Naive thymus-derived CD8-positive, alpha-beta T cell (primary cell): ENCODE results near the gene NOP14. TPM values are rescaled to one million over a fixed set of nuclear protein-coding genes. Genes with fewer than 3 reads are reported as not detected.

ENCODE experiments used
- ATAC-seq, 2 donors: fragments of 150-1000 bp; cut with Tn5 transposase in 1 of 2; sonication (Bioruptor Pico), chemical (Tn5 transposase) in 1 of 2; 1 replicate in 1 of 2; 2 replicates in 1 of 2; pipeline ENCODE4 v1.10.0; 2021; ENCODE audit warnings: mild to moderate bottlenecking in 2 of 2, moderate library complexity in 2 of 2
- POLR2A ChIA-PET: fragments of 350-600 bp; sonication (Branson Sonifier 250); formaldehyde crosslinking; loops from one replicate; lab custom pipeline; 2021; ENCODE audit warnings: antibody characterized with exemption; lab: Charles Lee
- DNase-seq, 10 donors: peaks; one replicate each; pipeline versions ENCODE4 v3.0.0 to v3.0.0-alpha.2; 2020 to 2022
- H3K27ac Mint-ChIP-seq, 10 donors: one replicate each; pipeline ENCODE4 v1.8.0; 2020 to 2022; ENCODE audit warnings: mild to moderate bottlenecking in 10 of 10, mixed read lengths in 10 of 10, moderate library complexity in 4 of 10, inconsistent platforms in 1 of 10
- H3K27me3 Mint-ChIP-seq, 5 donors: one replicate each; pipeline ENCODE4 v1.8.0; 2021 to 2022; ENCODE audit warnings: mixed read lengths in 5 of 5
- H3K36me3 Mint-ChIP-seq, 3 donors: one replicate each; pipeline ENCODE4 v1.8.0; 2020 to 2022; ENCODE audit warnings: mixed read lengths in 3 of 3, mild to moderate bottlenecking in 2 of 3, inconsistent platforms in 1 of 3
- H3K4me1 Mint-ChIP-seq, 4 donors: one replicate each; pipeline ENCODE4 v1.8.0; 2021 to 2022; ENCODE audit warnings: mixed read lengths in 4 of 4
- H3K4me3 Mint-ChIP-seq, 10 donors: one replicate each; pipeline ENCODE4 v1.8.0; 2020 to 2022; ENCODE audit warnings: mild to moderate bottlenecking in 10 of 10, mixed read lengths in 10 of 10, moderate library complexity in 6 of 10, inconsistent platforms in 1 of 10
- H3K9me3 Mint-ChIP-seq, 9 donors: one replicate each; pipeline ENCODE4 v1.8.0; 2020 to 2022; ENCODE audit warnings: mixed read lengths in 9 of 9, mild to moderate bottlenecking in 3 of 9, inconsistent platforms in 1 of 9, moderate library complexity in 1 of 9
- polyA plus RNA-seq, 3 donors: library from polyadenylated mRNA; unstranded; fragments of 300-500 nt; fragmentation: Illumina TruSeq; gene quantifications; one replicate each; pipeline ENCODE4 v1.2.3, GENCODE V29; 2021
- total RNA-seq, 8 experiments: library from RNA in 2 of 8; stranded (reverse) in 2 of 8; gene quantifications; one replicate each; pipeline ENCODE4 v1.2.3 and lab custom pipeline; 2021 to 2026

NOP14 gene
- total and polyA plus RNA-seq, 5 experiments from 2014 or later: 10.8 to 47.8 (median 31.8) TPM

DNA sequence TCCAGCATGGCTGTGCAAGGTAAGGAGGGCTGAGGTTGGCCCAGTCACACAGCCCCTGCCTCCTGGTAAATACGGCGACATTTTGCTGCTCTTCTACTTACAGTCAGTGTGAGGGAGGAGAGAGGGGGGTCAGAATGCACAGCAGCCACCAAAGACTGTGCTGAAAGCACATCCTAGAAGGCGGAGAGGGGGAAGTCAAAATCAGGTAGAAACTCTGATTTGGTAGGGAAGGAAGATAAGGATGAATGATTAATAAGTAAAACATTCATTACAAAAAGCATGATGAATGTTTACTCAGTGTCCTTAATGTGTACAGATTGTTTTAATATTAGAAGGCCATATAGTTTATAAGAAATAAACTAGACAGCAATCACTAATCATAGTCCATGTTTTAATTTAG is 62.0 kb downstream of the NOP14 start:
- Mint-ChIP-seq H3K4me1 (peaks cover 7 to 13% (median 10%) of the 10 kb centered on the region in 4 donors), H3K9me3 (no peaks in the 10 kb centered on the region), H3K4me3 (no peak overlapping the region), H3K36me3 (peaks cover 0 to 88% (median 9%) of the 10 kb centered on the region in 3 donors), H3K27me3 (no peaks in the 10 kb centered on the region), H3K27ac (peak overlapping the region in 7 of 10 donors; percentile 19 to 89 (median 77))
- ATAC-seq (no peak), DNase-seq (no peak)
- POLR2A ChIA-PET: no interaction called here

DNA sequence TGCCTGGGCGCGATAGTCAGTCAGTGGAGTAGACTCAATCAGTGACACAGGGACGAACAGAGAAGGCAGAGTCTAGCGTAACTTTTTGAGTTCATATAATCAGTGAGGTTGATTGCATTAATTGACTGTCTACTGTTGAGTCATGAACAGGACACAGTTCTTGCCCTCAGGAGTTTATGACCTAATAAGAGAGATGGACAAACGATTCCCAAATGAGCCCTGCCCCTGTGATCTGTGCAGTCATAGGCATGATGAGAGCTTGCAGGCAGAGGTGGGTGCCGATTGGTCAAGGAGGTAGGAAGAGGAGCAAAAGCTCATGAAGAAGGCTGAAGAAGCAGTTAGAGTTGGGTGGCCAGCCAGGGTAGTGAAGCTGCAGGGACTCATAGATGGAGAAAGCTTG is 62.5 kb downstream of the NOP14 start:
- POLR2A ChIA-PET: no interaction called here
- no peak overlapping the region for H3K4me3 Mint-ChIP-seq
- ATAC-seq: no peak
- peak overlapping the region in 7 of 10 donors; percentile 19 to 89 (median 66) for H3K27ac Mint-ChIP-seq
- DNase-seq: no peak
- H3K36me3 Mint-ChIP-seq: peaks cover 0 to 89% (median 9%) of the 10 kb centered on the region in 3 donors
- H3K9me3 Mint-ChIP-seq: no peaks in the 10 kb centered on the region
- H3K27me3 Mint-ChIP-seq: no peaks in the 10 kb centered on the region
- peaks cover 3 to 9% (median 7%) of the 10 kb centered on the region in 4 donors for H3K4me1 Mint-ChIP-seq

DNA sequence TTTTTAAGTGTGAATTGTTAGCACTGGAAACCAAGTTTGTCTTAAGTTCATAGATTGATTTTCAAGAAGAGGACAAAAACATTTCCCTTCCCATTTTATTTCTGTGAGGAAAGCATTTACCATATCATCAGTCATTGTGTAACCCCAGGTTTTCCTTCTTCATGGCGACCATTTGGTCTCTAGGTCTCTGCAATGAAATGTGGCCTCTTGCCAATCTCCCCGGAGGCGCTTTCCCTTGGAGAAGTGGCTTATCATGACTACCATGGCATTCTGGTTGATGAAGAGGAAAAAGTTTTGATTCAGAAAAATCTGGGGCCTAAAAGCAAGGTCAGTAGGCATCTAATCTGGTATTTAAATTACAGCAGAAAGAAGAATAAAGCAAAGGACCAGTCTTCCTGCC is 65.2 kb downstream of the NOP14 start:
- Mint-ChIP-seq H3K27ac (peak overlapping the region in 8 of 10 donors; percentile 11 to 58 (median 34)), H3K27me3 (no peaks in the 10 kb centered on the region), H3K4me1 (peaks cover 0 to 2% (median 0%) of the 10 kb centered on the region in 4 donors), H3K9me3 (no peaks in the 10 kb centered on the region), H3K36me3 (peaks cover 0 to 93% (median 9%) of the 10 kb centered on the region in 3 donors), H3K4me3 (no peak overlapping the region)
- POLR2A ChIA-PET: no interaction called here
- DNase-seq (no peak), ATAC-seq (no peak)

DNA sequence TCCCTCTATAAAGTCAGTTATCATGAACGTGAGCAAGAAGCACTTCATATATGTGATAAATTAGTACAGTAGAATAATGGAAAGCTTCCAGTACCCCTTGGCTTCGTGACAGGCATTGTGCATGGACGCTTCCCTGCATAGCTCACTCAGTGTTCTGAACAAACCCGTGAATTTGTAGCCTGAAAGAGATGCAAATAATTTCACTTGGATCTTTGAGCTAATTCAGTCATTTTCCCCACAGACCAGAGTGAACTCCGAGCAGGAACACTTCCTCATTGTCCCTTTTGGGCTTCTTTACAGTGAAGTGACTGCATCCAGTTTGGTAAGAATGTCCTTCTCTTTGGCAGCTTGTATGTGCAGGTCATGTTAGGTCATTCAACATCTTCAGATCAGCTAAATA is 69.4 kb downstream of the NOP14 start:
- Mint-ChIP-seq H3K27ac (peak overlapping the region in 1 of 10 donors; percentile 39), H3K9me3 (no peaks in the 10 kb centered on the region), H3K36me3 (peaks cover 0 to 71% (median 6%) of the 10 kb centered on the region in 3 donors), H3K4me1 (peaks cover 0 to 7% (median 3%) of the 10 kb centered on the region in 4 donors), H3K4me3 (no peak overlapping the region), H3K27me3 (no peaks in the 10 kb centered on the region)
- ATAC-seq (no peak), DNase-seq (no peak)
- POLR2A ChIA-PET: interaction anchor here (0.9 kb wide), 1 partner anchor 108 kb away, joined by 3 read pairs; no protein-coding TSS in a partner anchor

DNA sequence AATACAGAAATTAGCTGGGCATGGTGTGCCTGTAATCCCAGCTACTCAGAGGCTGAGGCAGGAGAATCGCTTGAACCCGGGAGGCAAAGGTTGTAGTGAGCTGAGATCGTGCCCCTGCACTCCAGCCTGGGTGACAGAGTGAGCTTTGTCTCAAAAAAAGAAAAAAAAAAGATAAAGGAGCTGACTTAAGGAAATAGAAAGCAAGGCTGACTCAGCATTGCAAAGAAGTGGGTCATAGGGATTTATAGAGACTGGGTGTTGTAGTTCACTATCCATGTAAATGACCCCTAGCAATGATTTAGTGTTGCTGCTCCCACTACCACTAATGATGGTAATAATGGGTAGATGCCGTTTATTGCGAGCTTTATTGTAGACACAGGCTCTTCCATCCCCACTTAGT is 71.9 kb downstream of the NOP14 start:
- no peak for ATAC-seq
- Mint-ChIP-seq H3K27me3 (no peaks in the 10 kb centered on the region), H3K4me1 (peaks cover 0 to 8% (median 6%) of the 10 kb centered on the region in 4 donors), H3K4me3 (no peak overlapping the region), H3K36me3 (peaks cover 0 to 68% (median 10%) of the 10 kb centered on the region in 3 donors), H3K9me3 (no peaks in the 10 kb centered on the region), H3K27ac (peak overlapping the region; percentile 6 to 83 (median 63))
- DNase-seq: no peak
- POLR2A ChIA-PET: no interaction called here

DNA sequence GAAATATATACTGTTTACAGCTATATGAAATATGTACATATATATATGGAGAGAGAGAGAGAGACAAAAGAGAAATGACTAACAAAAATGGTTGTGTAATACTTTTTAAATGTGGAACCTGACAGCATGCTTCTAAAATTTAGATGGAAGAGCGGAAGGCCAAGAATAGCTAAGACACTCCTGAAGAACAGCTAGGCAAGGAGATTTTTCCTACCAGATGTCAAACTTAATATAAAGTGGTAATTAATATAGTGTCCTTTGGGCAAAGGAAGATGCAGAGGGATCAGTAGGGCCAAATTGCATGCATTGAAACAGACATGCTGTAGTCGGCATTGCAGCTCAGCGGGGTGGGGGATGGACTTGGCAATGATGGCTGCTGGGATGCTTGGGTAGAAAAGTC is 74.3 kb downstream of the NOP14 start:
- no peaks in the 10 kb centered on the region for H3K9me3 Mint-ChIP-seq
- ATAC-seq: no peak

More for the DNA sequence above, 74.3 kb downstream of the NOP14 start:
- Mint-ChIP-seq H3K27me3 (no peaks in the 10 kb centered on the region), H3K4me1 (peaks cover 0 to 19% (median 10%) of the 10 kb centered on the region in 4 donors), H3K4me3 (no peak overlapping the region), H3K27ac (peak overlapping the region in 3 of 10 donors; percentile 42 to 63 (median 47)), H3K36me3 (peaks cover 0 to 67% (median 15%) of the 10 kb centered on the region in 3 donors)
- DNase-seq: no peak
- POLR2A ChIA-PET: no interaction called here

Other genes with a start within 250 kb of the NOP14 start
- 10 to 100 TPM; 48.1 to 48.4 TPM for gene TNIP2, start 207.1 kb downstream of the NOP14 start, total RNA-seq
- gene TNIP2, start 207.1 kb downstream of the NOP14 start, polyA plus RNA-seq: 10 to 100 TPM; 34.2 to 52.5 (median 43.5) TPM
- gene SH3BP2, start 170.3 kb downstream of the NOP14 start, total RNA-seq: 10 to 100 TPM; 27.8 to 28.3 TPM
- 10 to 100 TPM in 1 of 3 donors, 1 to 10 TPM in 2; 4.8 to 10.8 (median 5.4) TPM for gene SH3BP2, start 170.3 kb downstream of the NOP14 start, polyA plus RNA-seq
- 100 to 1,000 TPM; 302 to 309 TPM for gene ADD1, start 119.6 kb downstream of the NOP14 start, total RNA-seq
- 100 to 1,000 TPM; 129 to 151 (median 150) TPM for gene ADD1, start 119.6 kb downstream of the NOP14 start, polyA plus RNA-seq
- 1 to 10 TPM; 3.7 to 6.0 TPM for gene GRK4, start 165 bp upstream of the NOP14 start, total RNA-seq
- gene GRK4, start 165 bp upstream of the NOP14 start, polyA plus RNA-seq: 1 to 10 TPM in 1 of 3 donors, under 1 TPM in 2; 0.87 to 1.5 (median 0.90) TPM
- gene HTT-AS, start 111.1 kb upstream of the NOP14 start, total RNA-seq: not detected
- gene HTT-AS, start 111.1 kb upstream of the NOP14 start, polyA plus RNA-seq: not detected
- 10 to 100 TPM; 56.7 to 64.6 TPM for gene HTT, start 111.3 kb upstream of the NOP14 start, total RNA-seq
- gene HTT, start 111.3 kb upstream of the NOP14 start, polyA plus RNA-seq: 1 to 10 TPM; 2.2 to 5.0 (median 2.7) TPM